Islet precursor cell (in vitro differentiated cells): ENCODE measurements around the gene ZFHX3.
A peak's percentile ranks its signal among the peaks of the same experiment; 100 is the strongest.

ENCODE experiments used
- DNase-seq: peaks from one replicate; pipeline ENCODE4 v3.0.0-alpha.2; 2018

Gene ZFHX3

GRCh38 chr16:72814226-72814625 is 233.7 kb downstream of the ZFHX3 start:
- no peak for DNase-seq

- no peak for DNase-seq
These were observed 235.3 kb downstream of the ZFHX3 start for GRCh38 chr16:72812672-72813071.

- no peak for DNase-seq
These were observed 236.1 kb downstream of the ZFHX3 start for GRCh38 chr16:72811876-72812275.

GRCh38 chr16:72811188-72811720 is 236.7 kb downstream of the ZFHX3 start:
- no peak for DNase-seq

GRCh38 chr16:72810480-72810879 is 237.4 kb downstream of the ZFHX3 start:
- DNase-seq: no peak

GRCh38 chr16:72809446-72809845 is 238.5 kb downstream of the ZFHX3 start:
- DNase-seq: no peak

- no peak for DNase-seq
These were observed 239.2 kb downstream of the ZFHX3 start for GRCh38 chr16:72808754-72809153.

- DNase-seq: no peak
These were observed 240.7 kb downstream of the ZFHX3 start for GRCh38 chr16:72807245-72807644.

- no peak for DNase-seq
These were observed 242.4 kb downstream of the ZFHX3 start for GRCh38 chr16:72805486-72805885.

GRCh38 chr16:72800524-72801161 is 247.3 kb downstream of the ZFHX3 start:
- DNase-seq: no peak

- no peak for DNase-seq
These were observed 249.7 kb downstream of the ZFHX3 start for GRCh38 chr16:72798264-72798663.

- no peak for DNase-seq
These were observed 250.3 kb downstream of the ZFHX3 start for GRCh38 chr16:72797621-72798020.

GRCh38 chr16:72796222-72796621 is 251.7 kb downstream of the ZFHX3 start:
- no peak for DNase-seq

GRCh38 chr16:72794986-72795385 is 252.9 kb downstream of the ZFHX3 start:
- no peak for DNase-seq

GRCh38 chr16:72794319-72794718 is 253.6 kb downstream of the ZFHX3 start:
- DNase-seq: no peak

- no peak for DNase-seq
These were observed 254.2 kb downstream of the ZFHX3 start for GRCh38 chr16:72793716-72794115.

GRCh38 chr16:72793017-72793416 is 254.9 kb downstream of the ZFHX3 start:
- no peak for DNase-seq

- DNase-seq: no peak
These were observed 256.1 kb downstream of the ZFHX3 start for GRCh38 chr16:72791786-72792185.

- DNase-seq: no peak
These were observed 258.0 kb downstream of the ZFHX3 start for GRCh38 chr16:72789921-72790320.

- DNase-seq: no peak
These were observed 258.5 kb downstream of the ZFHX3 start for GRCh38 chr16:72789465-72789864.

- DNase-seq: no peak
These were observed 259.6 kb downstream of the ZFHX3 start for GRCh38 chr16:72788269-72788809.

GRCh38 chr16:72787514-72788268 is 260.2 kb downstream of the ZFHX3 start:
- peak; percentile 72 for DNase-seq

GRCh38 chr16:72787130-72787513 is 260.8 kb downstream of the ZFHX3 start:
- DNase-seq: no peak

- DNase-seq: no peak
These were observed 261.3 kb downstream of the ZFHX3 start for GRCh38 chr16:72786606-72787005.
